PC-9 (cell line): ENCODE measurements around the gene UGT1A7. TPM values are rescaled to one million over a fixed set of nuclear protein-coding genes. Genes with fewer than 3 reads are reported as not detected.

Source experiments
- BruUV-seq: library from RNA; stranded (reverse); fragments of 400-500 nt; replicated peaks from 2 replicates; lab custom pipeline; 2021; lab: Mats Ljungman, UMichigan
- CTCF ChIA-PET: fragments of 300-600 bp; sonication (Branson Sonifier 250); formaldehyde crosslinking; loops from one replicate; lab custom pipeline; 2022; ENCODE audit warnings: antibody characterized with exemption; lab: Charles Lee
- POLR2A ChIA-PET: fragments of 300-600 bp; sonication (Branson Sonifier 250); formaldehyde crosslinking; loops from one replicate; lab custom pipeline; 2022; ENCODE audit warnings: antibody characterized with exemption; ENCODE audit not compliant: unreplicated experiment; lab: Charles Lee
- DNase-seq, 2 experiments: peaks; one replicate each; pipeline versions ENCODE4 v3.0.0 to v3.0.0-alpha.2; 2015 to 2022; ENCODE audit warnings: mixed read lengths in 1 of 2
- H2AFZ ChIP-seq: fragments of 200-600 bp; sonication (generic); 2 replicates; pipeline ENCODE4 v1.8.1; 2017; ENCODE audit warnings: antibody characterized with exemption
- H3F3A ChIP-seq: fragments of 200-600 bp; sonication (generic); 2 replicates; pipeline ENCODE4 v1.8.1; 2017; ENCODE audit warnings: antibody characterized with exemption, mild to moderate bottlenecking, low read depth; ENCODE audit not compliant: insufficient read depth
- H3K27ac ChIP-seq: fragments of 200-600 bp; sonication (generic); 2 replicates; pipeline ENCODE4 v1.6.1; 2016; ENCODE audit warnings: mixed run types
- H3K27me3 ChIP-seq: fragments of 200-600 bp; sonication (generic); 2 replicates; pipeline ENCODE4 v1.6.1; 2016; ENCODE audit warnings: low read depth, mixed run types; ENCODE audit not compliant: insufficient read depth
- H3K36me3 ChIP-seq: fragments of 200-600 bp; sonication (generic); 2 replicates; pipeline ENCODE4 v1.6.1; 2016; ENCODE audit warnings: low read depth, mixed run types
- H3K4me1 ChIP-seq: fragments of 200-600 bp; sonication (generic); replicated peaks from 2 replicates; pipeline ENCODE4 v1.6.1; 2016; ENCODE audit warnings: mixed run types; ENCODE audit not compliant: insufficient read depth
- H3K4me2 ChIP-seq: fragments of 200-600 bp; sonication (generic); 2 replicates; pipeline ENCODE4 v1.6.1; 2017; ENCODE audit warnings: mixed run types
- H3K4me3 ChIP-seq: fragments of 200-600 bp; sonication (generic); 2 replicates; pipeline ENCODE4 v1.6.1; 2016; ENCODE audit warnings: mixed run types
- H3K79me2 ChIP-seq: fragments of 200-600 bp; sonication (generic); 2 replicates; pipeline ENCODE4 v1.6.1; 2017; ENCODE audit warnings: low read depth, mixed run types
- H3K9me2 ChIP-seq: fragments of 200-600 bp; sonication (generic); 2 replicates; pipeline ENCODE4 v1.8.1; 2017; ENCODE audit warnings: mild to moderate bottlenecking; ENCODE audit not compliant: insufficient read depth
- H3K9me3 ChIP-seq: fragments of 200-600 bp; sonication (generic); 2 replicates; pipeline ENCODE4 v1.8.1; 2016; ENCODE audit warnings: low read depth; ENCODE audit not compliant: insufficient read depth
- H4K20me1 ChIP-seq: fragments of 200-600 bp; sonication (generic); 2 replicates; pipeline ENCODE4 v1.8.1; 2017; ENCODE audit not compliant: insufficient read depth
- EZH2 ChIP-seq: fragments of 200-600 bp; sonication (generic); IDR thresholded peaks from 2 replicates; pipeline ENCODE4 v1.8.0; 2017; ENCODE audit warnings: antibody characterized with exemption, low read depth
- intact Hi-C: fragments of 100-400 bp; cut with micrococcal nuclease; formaldehyde crosslinking; loops from one replicate; pipeline ENCODE4 v1.10.0; 2022; ENCODE audit not compliant: unreplicated experiment
- total RNA-seq: library from RNA; stranded (reverse); gene quantifications from 2 replicates; pipeline ENCODE4 v1.2.3, GENCODE V29; 2021
- TF ChIP-seq, protein P1 (sequence below): fragments of 200-600 bp; sonication (generic); conservative IDR thresholded peaks from 2 replicates; pipeline ENCODE4 v1.6.1; 2017; ENCODE audit warnings: mixed run types, antibody characterized with exemption, mild to moderate bottlenecking, moderate library complexity

Gene UGT1A7
- total RNA-seq, 1 experiment from 2014 or later = 20.3 TPM

DNA sequence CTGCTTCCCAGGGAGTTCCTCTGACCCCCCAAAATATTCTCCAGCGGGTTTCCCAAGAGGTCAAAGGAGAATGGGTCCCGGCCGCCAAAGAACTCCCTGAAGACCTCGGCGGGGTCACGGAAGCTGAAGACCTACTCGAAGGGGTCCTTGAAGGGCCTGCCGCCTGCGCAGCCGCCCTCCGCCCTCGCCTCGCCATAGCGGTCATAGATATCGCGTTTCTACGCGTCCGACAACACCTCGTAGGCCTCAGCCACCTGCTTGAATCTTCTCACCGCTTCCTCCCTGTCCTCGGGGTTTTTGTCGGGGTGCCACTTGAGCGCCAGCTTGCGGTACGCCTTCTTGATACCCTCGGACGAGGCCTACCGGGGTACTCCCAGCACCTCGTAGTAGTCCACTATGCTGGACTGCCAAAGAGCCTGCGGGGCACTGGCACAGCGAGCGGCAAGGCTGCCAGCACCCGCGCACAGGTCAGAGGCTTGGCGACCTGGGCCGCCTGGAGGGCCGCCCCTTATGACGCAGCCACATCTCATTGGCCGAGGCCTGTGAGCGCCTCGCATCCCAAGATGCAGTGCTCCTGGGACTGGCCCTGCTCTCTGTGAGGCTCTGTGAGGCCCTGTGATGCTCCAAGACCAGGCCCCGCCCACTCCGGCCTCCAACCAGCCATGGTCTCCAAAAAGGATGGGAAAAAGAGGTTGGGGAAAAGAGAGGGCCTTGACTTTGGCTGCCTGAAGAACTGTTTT lies 73.3 kb downstream of the UGT1A7 start:
- CTCF ChIA-PET = no interaction called here
- no peaks in the 10 kb centered on the region for H3K27me3 ChIP-seq
- peaks cover 48% of the 10 kb centered on the region for H4K20me1 ChIP-seq
- H3K9me3 ChIP-seq = peaks cover 2% of the 10 kb centered on the region
- peaks cover 92% of the 10 kb centered on the region for H3K79me2 ChIP-seq
- H3K9me2 ChIP-seq = no peaks in the 10 kb centered on the region
- no peak overlapping the region for H2AFZ ChIP-seq
- no peak overlapping the region for H3K4me3 ChIP-seq
- BruUV-seq = no TSS peak
- no peaks in the 10 kb centered on the region for H3K4me1 ChIP-seq
- H3K36me3 ChIP-seq = peaks cover 66% of the 10 kb centered on the region
- POLR2A ChIA-PET = no interaction called here
- no peak overlapping the region for H3K4me2 ChIP-seq
- TF ChIP-seq, protein P1, sequence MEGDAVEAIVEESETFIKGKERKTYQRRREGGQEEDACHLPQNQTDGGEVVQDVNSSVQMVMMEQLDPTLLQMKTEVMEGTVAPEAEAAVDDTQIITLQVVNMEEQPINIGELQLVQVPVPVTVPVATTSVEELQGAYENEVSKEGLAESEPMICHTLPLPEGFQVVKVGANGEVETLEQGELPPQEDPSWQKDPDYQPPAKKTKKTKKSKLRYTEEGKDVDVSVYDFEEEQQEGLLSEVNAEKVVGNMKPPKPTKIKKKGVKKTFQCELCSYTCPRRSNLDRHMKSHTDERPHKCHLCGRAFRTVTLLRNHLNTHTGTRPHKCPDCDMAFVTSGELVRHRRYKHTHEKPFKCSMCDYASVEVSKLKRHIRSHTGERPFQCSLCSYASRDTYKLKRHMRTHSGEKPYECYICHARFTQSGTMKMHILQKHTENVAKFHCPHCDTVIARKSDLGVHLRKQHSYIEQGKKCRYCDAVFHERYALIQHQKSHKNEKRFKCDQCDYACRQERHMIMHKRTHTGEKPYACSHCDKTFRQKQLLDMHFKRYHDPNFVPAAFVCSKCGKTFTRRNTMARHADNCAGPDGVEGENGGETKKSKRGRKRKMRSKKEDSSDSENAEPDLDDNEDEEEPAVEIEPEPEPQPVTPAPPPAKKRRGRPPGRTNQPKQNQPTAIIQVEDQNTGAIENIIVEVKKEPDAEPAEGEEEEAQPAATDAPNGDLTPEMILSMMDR = no peak
- TF ChIP-seq EZH2 = no peak
- intact Hi-C loops = no loop called here
- H3K27ac ChIP-seq = no peak overlapping the region
- peak in 1 of 2 experiments; percentile 17 for DNase-seq
- H3F3A ChIP-seq = peaks cover 58% of the 10 kb centered on the region

GRCh38 chr2:233756429-233757081 lies 74.9 kb downstream of the UGT1A7 start:
- Histone ChIP-seq H3K36me3 (peaks cover 64% of the 10 kb centered on the region), H4K20me1 (peaks cover 60% of the 10 kb centered on the region), H3K4me2 (no peak overlapping the region), H3K9me2 (no peaks in the 10 kb centered on the region), H3F3A (peaks cover 70% of the 10 kb centered on the region), H3K27ac (no peak overlapping the region), H3K9me3 (no peaks in the 10 kb centered on the region), H2AFZ (no peak overlapping the region), H3K4me3 (no peak overlapping the region), H3K4me1 (no peaks in the 10 kb centered on the region), H3K79me2 (peaks cover 92% of the 10 kb centered on the region), H3K27me3 (no peaks in the 10 kb centered on the region)
- BruUV-seq = no TSS peak
- ChIA-PET POLR2A (no interaction called here), CTCF (no interaction called here)
- intact Hi-C loops = no loop called here
- TF ChIP-seq EZH2 = no peak
- TF ChIP-seq, protein P1 = no peak
- DNase-seq = peak in 1 of 2 experiments; percentile 26

DNA sequence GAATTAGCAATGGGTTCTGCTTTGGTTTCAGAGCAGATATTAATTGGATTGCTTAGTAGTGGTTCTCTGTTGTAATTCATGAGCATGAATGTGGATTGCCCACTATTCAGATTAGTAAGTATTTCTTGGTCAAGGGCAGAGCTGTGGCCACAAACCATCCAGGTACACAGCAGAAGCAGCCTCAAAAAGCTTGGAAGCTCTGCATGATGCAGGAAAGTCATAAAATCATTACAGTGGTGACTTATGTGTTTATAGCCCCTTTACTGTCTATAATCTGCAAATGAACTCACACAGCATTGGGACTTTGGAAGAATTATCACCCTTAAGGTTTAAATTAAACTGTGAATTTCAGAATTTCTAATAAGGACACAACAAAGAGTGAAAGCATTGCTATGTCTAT lies 76.4 kb downstream of the UGT1A7 start:
- intact Hi-C loops = no loop called here
- no peak for DNase-seq
- Histone ChIP-seq H3K79me2 (peaks cover 92% of the 10 kb centered on the region), H3K27me3 (no peaks in the 10 kb centered on the region), H2AFZ (no peak overlapping the region), H3K4me1 (peaks cover 7% of the 10 kb centered on the region; the same call in 1 of the 2 replicates), H3F3A (peaks cover 72% of the 10 kb centered on the region), H3K36me3 (peaks cover 70% of the 10 kb centered on the region), H3K4me2 (no peak overlapping the region), H3K4me3 (no peak overlapping the region), H3K9me3 (no peaks in the 10 kb centered on the region), H3K27ac (no peak overlapping the region), H3K9me2 (no peaks in the 10 kb centered on the region), H4K20me1 (peaks cover 60% of the 10 kb centered on the region)
- BruUV-seq = no TSS peak
- TF ChIP-seq EZH2 = no peak
- TF ChIP-seq, protein P1 = no peak
- ChIA-PET POLR2A (interaction anchor here (0.6 kb wide), 1 partner anchor 16 kb away, joined by 6 read pairs; no protein-coding TSS in a partner anchor), CTCF (no interaction called here)
